Brain microvascular endothelial cell (primary cell): ENCODE results near the gene TBC1D2.

Experiments
- DNase-seq: peaks from one replicate; pipeline ENCODE4 v3.0.0-alpha.2; 2020
- H3K27ac ChIP-seq: fragments of 250-450 bp; sonication (Bioruptor Pico); 2 replicates; pipeline ENCODE4 v1.5.1; 2020; ENCODE audit warnings: mild to moderate bottlenecking, moderate library complexity
- H3K27me3 ChIP-seq: fragments of 250-450 bp; sonication (Bioruptor Pico); replicated peaks from 2 replicates; pipeline ENCODE4 v1.5.1; 2020; ENCODE audit warnings: mild to moderate bottlenecking
- H3K36me3 ChIP-seq: fragments of 250-450 bp; sonication (Bioruptor Pico); replicated peaks from 2 replicates; pipeline ENCODE4 v1.5.1; 2020; ENCODE audit warnings: mild to moderate bottlenecking
- H3K4me3 ChIP-seq: 2 replicates; pipeline ENCODE4 v1.5.1; 2011; ENCODE audit warnings: low read depth, mild to moderate bottlenecking, control low read depth, low read length, moderate library complexity
- in situ Hi-C: cut with HindIII; loops from 2 replicates; pipeline ENCODE4 v1.10.0; 2017; ENCODE audit warnings: low sequenced_read_pairs, low pct_ligation_motif_present
- TF ChIP-seq, protein P1 (sequence below): IDR thresholded peaks from 2 replicates; pipeline ENCODE4 v1.5.1; 2011; ENCODE audit warnings: low read depth, mild to moderate bottlenecking, moderate library complexity, low read length, control low read depth, inconsistent platforms; ENCODE audit errors: missing control alignments

The TBC1D2 gene

DNA sequence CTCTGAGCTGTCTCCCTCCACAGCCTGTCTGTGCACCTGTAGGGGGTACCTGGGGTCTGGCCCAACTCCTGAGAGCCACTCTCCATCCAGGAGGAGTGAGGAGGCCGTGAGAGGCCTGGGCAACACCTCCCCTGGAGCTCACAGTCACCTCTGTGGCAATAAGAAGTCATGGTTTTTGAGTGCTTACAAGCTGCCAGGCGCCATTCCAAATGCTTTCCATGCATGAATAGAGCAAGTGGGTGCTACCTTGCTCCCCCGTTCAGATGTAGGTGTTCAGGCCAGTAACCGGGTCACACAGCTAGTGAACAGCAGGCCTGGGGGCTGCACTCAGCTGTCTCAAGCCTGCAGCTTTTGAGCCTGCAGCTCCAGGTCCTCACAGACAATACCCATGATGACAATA, 93.6 kb downstream of the TBC1D2 start:
- Histone ChIP-seq H3K27ac (no peak overlapping the region), H3K27me3 (no peaks in the 10 kb centered on the region), H3K36me3 (no peaks in the 10 kb centered on the region), H3K4me3 (no peak overlapping the region)
- no peak for DNase-seq
- in situ Hi-C loops = no loop called here
- TF ChIP-seq, protein P1, sequence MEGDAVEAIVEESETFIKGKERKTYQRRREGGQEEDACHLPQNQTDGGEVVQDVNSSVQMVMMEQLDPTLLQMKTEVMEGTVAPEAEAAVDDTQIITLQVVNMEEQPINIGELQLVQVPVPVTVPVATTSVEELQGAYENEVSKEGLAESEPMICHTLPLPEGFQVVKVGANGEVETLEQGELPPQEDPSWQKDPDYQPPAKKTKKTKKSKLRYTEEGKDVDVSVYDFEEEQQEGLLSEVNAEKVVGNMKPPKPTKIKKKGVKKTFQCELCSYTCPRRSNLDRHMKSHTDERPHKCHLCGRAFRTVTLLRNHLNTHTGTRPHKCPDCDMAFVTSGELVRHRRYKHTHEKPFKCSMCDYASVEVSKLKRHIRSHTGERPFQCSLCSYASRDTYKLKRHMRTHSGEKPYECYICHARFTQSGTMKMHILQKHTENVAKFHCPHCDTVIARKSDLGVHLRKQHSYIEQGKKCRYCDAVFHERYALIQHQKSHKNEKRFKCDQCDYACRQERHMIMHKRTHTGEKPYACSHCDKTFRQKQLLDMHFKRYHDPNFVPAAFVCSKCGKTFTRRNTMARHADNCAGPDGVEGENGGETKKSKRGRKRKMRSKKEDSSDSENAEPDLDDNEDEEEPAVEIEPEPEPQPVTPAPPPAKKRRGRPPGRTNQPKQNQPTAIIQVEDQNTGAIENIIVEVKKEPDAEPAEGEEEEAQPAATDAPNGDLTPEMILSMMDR = no peak

- no peak overlapping the region for H3K4me3 ChIP-seq
- no peak for DNase-seq
- no peaks in the 10 kb centered on the region for H3K36me3 ChIP-seq
- in situ Hi-C loops = no loop called here
- TF ChIP-seq, protein P1 = no peak
- no peaks in the 10 kb centered on the region for H3K27me3 ChIP-seq
- no peak overlapping the region for H3K27ac ChIP-seq
Measured at GRCh38 chr9:98159790-98160189, 95.7 kb downstream of the TBC1D2 start.

DNA sequence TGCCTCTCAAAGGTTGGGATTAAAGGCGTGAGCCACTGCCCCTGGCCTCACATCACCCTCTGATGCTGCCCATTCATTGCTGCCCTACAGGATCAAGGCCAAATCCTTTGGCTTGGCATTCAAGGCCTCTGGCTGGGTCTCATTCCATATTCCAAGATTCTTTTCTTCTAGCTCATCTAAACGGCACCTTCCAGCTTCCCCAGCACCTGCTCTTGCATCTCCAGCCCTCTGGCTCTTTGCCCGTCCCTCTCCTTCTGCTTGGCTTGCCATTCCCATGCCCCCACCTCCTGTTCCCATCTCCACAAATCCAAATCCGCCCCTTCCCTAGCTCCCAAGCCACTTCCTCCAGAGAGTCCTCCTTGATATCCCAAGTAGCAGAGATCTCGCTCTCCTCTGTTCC, 96.1 kb downstream of the TBC1D2 start:
- DNase-seq = no peak
- Histone ChIP-seq H3K27ac (no peak overlapping the region), H3K27me3 (no peaks in the 10 kb centered on the region), H3K4me3 (no peak overlapping the region), H3K36me3 (no peaks in the 10 kb centered on the region)
- in situ Hi-C loops = no loop called here
- TF ChIP-seq, protein P1 = no peak

DNA sequence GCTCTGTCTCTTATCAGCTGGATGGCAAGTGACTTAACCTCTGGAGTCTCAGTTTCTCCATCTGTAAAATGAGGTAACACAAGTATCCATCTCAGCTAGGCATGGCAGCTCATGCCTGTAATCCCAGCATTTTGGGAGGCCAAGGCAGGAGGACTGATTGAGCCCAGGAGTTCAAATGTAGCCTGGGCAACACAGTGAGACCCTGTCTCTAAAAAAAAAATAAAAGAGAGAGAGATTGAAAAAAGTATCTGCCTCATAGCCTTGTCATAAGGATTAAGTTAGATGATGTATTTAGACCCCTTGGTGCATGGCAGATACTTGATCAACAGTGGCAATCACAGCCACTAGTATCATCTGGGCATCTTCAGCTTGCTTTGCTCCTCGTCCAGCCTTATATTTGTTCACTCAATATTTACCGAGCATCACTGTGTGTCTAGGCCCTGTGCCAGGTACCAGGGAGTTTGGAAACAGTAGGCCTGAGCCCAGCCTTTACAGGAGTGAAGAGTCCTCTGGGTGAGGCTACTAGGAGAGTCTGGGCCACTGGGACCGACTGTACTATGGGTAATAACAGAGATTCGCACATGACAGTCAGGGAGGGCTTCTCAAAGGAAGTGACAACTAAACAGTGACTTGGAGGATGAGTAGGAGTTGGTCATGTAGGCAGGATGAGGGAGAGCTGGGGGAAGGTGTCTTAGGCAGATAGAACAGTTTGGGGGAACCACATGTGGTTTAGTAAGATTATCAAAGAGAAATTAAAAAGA, 97.2 kb downstream of the TBC1D2 start:
- H3K27me3 ChIP-seq = no peaks in the 10 kb centered on the region
- DNase-seq = no peak
- in situ Hi-C loops = no loop called here
- no peak overlapping the region for H3K27ac ChIP-seq
- H3K4me3 ChIP-seq = no peak overlapping the region
- H3K36me3 ChIP-seq = no peaks in the 10 kb centered on the region
- TF ChIP-seq, protein P1 = no peak

GRCh38 chr9:98157372-98157771, 98.1 kb downstream of the TBC1D2 start:
- Histone ChIP-seq H3K27ac (no peak overlapping the region), H3K36me3 (no peaks in the 10 kb centered on the region), H3K27me3 (no peaks in the 10 kb centered on the region), H3K4me3 (no peak overlapping the region)
- in situ Hi-C loops = no loop called here
- TF ChIP-seq, protein P1 = no peak
- DNase-seq = no peak

GRCh38 chr9:98154678-98155077, 100.8 kb downstream of the TBC1D2 start:
- TF ChIP-seq, protein P1 = no peak
- no peak for DNase-seq
- in situ Hi-C loops = no loop called here
- no peak overlapping the region for H3K4me3 ChIP-seq
- H3K36me3 ChIP-seq = no peaks in the 10 kb centered on the region
- H3K27ac ChIP-seq = no peak overlapping the region
- no peaks in the 10 kb centered on the region for H3K27me3 ChIP-seq
